H1 (cell line): ENCODE measurements around the gene ZNF425. TPM values are rescaled to one million over a fixed set of nuclear protein-coding genes. Genes with fewer than 3 reads are reported as not detected.

Experiments used
- CTCF ChIA-PET: fragments of 300-600 bp; sonication (Branson Sonifier 250); formaldehyde crosslinking; loops from one replicate; lab custom pipeline; 2021; ENCODE audit not compliant: partially characterized antibody; lab: Charles Lee
- POLR2A ChIA-PET: fragments of 300-600 bp; sonication (Branson Sonifier 250); formaldehyde crosslinking; loops from one replicate; lab custom pipeline; 2021; ENCODE audit warnings: inconsistent platforms; ENCODE audit not compliant: partially characterized antibody; lab: Charles Lee
- DNase-seq, 2 experiments: peaks; one replicate each; pipeline versions ENCODE4 v3.0.0 to v3.0.0-alpha.2; 2010 to 2022; ENCODE audit warnings: low spot score in 2 of 2, low read depth in 1 of 2, mixed read lengths in 1 of 2
- FAIRE-seq: peaks from 2 replicates; lab custom pipeline; 2011; peaks lifted over from hg19 to GRCh38; lab: Jason Lieb, UNC
- H2AFZ ChIP-seq: 2 replicates; pipeline ENCODE4 v1.8.1; 2012; ENCODE audit warnings: low read length, inconsistent platforms
- H2AK5ac ChIP-seq: 2 replicates; pipeline ENCODE4 v1.6.1; 2013; ENCODE audit warnings: low read depth, low read length
- H2BK120ac ChIP-seq: replicated peaks from 2 replicates; pipeline ENCODE3; 2013; ENCODE audit warnings: low read depth, low read length, inconsistent platforms
- H2BK12ac ChIP-seq: 2 replicates; pipeline ENCODE4 v1.6.1; 2013; ENCODE audit warnings: low read depth, low read length
- H2BK15ac ChIP-seq: 2 replicates; pipeline ENCODE4 v1.6.1; 2013; ENCODE audit warnings: low read length
- H2BK20ac ChIP-seq: 2 replicates; pipeline ENCODE4 v1.6.1; 2013; ENCODE audit warnings: low read length
- H2BK5ac ChIP-seq: 2 replicates; pipeline ENCODE4 v1.6.1; 2013; ENCODE audit warnings: low read depth, low read length
- H3K14ac ChIP-seq: 2 replicates; pipeline ENCODE4 v1.6.1; 2013; ENCODE audit warnings: inconsistent platforms; ENCODE audit not compliant: insufficient read length
- H3K18ac ChIP-seq: 2 replicates; pipeline ENCODE4 v1.6.1; 2013; ENCODE audit warnings: low read length; ENCODE audit errors: extremely low read depth
- H3K23ac ChIP-seq: 2 replicates; pipeline ENCODE4 v1.6.1; 2013; ENCODE audit warnings: inconsistent platforms; ENCODE audit not compliant: insufficient read length
- H3K23me2 ChIP-seq: 2 replicates; pipeline ENCODE4 v1.6.1; 2013; ENCODE audit warnings: low read depth, low read length
- H3K27ac ChIP-seq: 2 replicates; pipeline ENCODE4 v1.6.1; 2011; ENCODE audit warnings: low read depth, low read length, inconsistent platforms
- H3K27me3 ChIP-seq, 4 experiments: replicated peaks in 1 of 4; 1 replicate in 1 of 4; 2 replicates in 3 of 4; pipeline versions ENCODE4 v1.6.1 to v1.8.1; 2011 to 2013; ENCODE audit warnings: low read length in 3 of 4, mild to moderate bottlenecking in 3 of 4, inconsistent platforms in 2 of 4, mixed read lengths in 2 of 4, moderate library complexity in 1 of 4; ENCODE audit not compliant: control insufficient read depth in 3 of 4, insufficient read depth in 3 of 4; ENCODE audit errors: extremely low read depth in 1 of 4
- H3K36me3 ChIP-seq, 4 experiments: 2 replicates each; pipeline versions ENCODE4 v1.6.1 to v1.8.1; 2011 to 2013; ENCODE audit warnings: mild to moderate bottlenecking in 4 of 4, low read length in 3 of 4, moderate library complexity in 2 of 4, control low read depth in 1 of 4, inconsistent platforms in 1 of 4; ENCODE audit not compliant: insufficient read depth in 4 of 4, control insufficient read depth in 2 of 4
- H3K4ac ChIP-seq: replicated peaks from 2 replicates; pipeline ENCODE3; 2013; ENCODE audit warnings: low read length, low read depth, mixed read lengths, inconsistent platforms; ENCODE audit not compliant: insufficient read length
- H3K4me1 ChIP-seq, 4 experiments: replicated peaks in 1 of 4; 1 replicate in 1 of 4; 2 replicates in 3 of 4; pipeline versions ENCODE4 v1.6.1 to v1.8.1; 2011 to 2013; ENCODE audit warnings: low read length in 3 of 4, inconsistent platforms in 2 of 4, mixed read lengths in 1 of 4; ENCODE audit not compliant: insufficient read depth in 4 of 4, control insufficient read depth in 3 of 4
- H3K4me2 ChIP-seq, 2 experiments: 2 replicates each; pipeline versions ENCODE4 v1.6.1 to v1.8.1; 2011 to 2013; ENCODE audit warnings: low read depth in 2 of 2, low read length in 2 of 2, control low read depth in 1 of 2, inconsistent platforms in 1 of 2, mild to moderate bottlenecking in 1 of 2; ENCODE audit not compliant: insufficient read depth in 1 of 2
- H3K4me3 ChIP-seq, 4 experiments: fragments of 200-600, 300-600 bp in 1 of 4; sonication (generic), shearing (Covaris generic), sonication (Bioruptor Twin) in 1 of 4; 2 replicates each; pipeline versions ENCODE4 v1.5.1 to v1.8.1; 2011 to 2016; ENCODE audit warnings: low read length in 4 of 4, low read depth in 3 of 4, control low read depth in 2 of 4, inconsistent platforms in 2 of 4, mild to moderate bottlenecking in 2 of 4, mixed read lengths in 1 of 4, moderate library complexity in 1 of 4; ENCODE audit not compliant: insufficient read depth in 2 of 4; ENCODE audit errors: extremely low read depth in 1 of 4
- H3K56ac ChIP-seq: replicated peaks from 2 replicates; pipeline ENCODE3; 2013; ENCODE audit warnings: low read depth, mild to moderate bottlenecking, mixed read lengths, low read length, inconsistent platforms; ENCODE audit not compliant: insufficient read length
- H3K79me1 ChIP-seq: 2 replicates; pipeline ENCODE4 v1.6.1; 2013; ENCODE audit warnings: low read depth, low read length, control low read depth
- H3K79me2 ChIP-seq, 2 experiments: 2 replicates each; pipeline versions ENCODE4 v1.6.1 to v1.8.1; 2012 to 2013; ENCODE audit warnings: low read length in 2 of 2, mild to moderate bottlenecking in 2 of 2, inconsistent platforms in 1 of 2; ENCODE audit not compliant: insufficient read depth in 2 of 2, control insufficient read depth in 1 of 2
- H3K9ac ChIP-seq, 4 experiments: replicated peaks in 1 of 4; 1 replicate in 1 of 4; 2 replicates in 3 of 4; pipeline versions ENCODE4 v1.6.1 to v1.8.1; 2011 to 2013; ENCODE audit warnings: low read depth in 3 of 4, low read length in 3 of 4, control low read depth in 2 of 4, mild to moderate bottlenecking in 2 of 4, moderate library complexity in 2 of 4, inconsistent platforms in 1 of 4; ENCODE audit errors: extremely low read depth in 1 of 4
- H3K9me3 ChIP-seq, 2 experiments: 2 replicates each; pipeline versions ENCODE4 v1.6.1 to v1.8.1; 2012 to 2013; ENCODE audit warnings: mild to moderate bottlenecking in 2 of 2, moderate library complexity in 2 of 2, control low read depth in 1 of 2, inconsistent platforms in 1 of 2, low read depth in 1 of 2, low read length in 1 of 2, mixed read lengths in 1 of 2; ENCODE audit not compliant: insufficient read depth in 2 of 2
- H4K20me1 ChIP-seq, 2 experiments: replicated peaks in 1 of 2; 2 replicates each; pipeline versions ENCODE3 to v1.8.1; 2011 to 2013; ENCODE audit warnings: inconsistent platforms in 2 of 2, low read length in 2 of 2, mild to moderate bottlenecking in 1 of 2; ENCODE audit not compliant: insufficient read depth in 2 of 2, control insufficient read depth in 1 of 2
- H4K5ac ChIP-seq: 2 replicates; pipeline ENCODE4 v1.6.1; 2013; ENCODE audit warnings: low read length, low read depth, mixed read lengths, inconsistent platforms; ENCODE audit not compliant: insufficient read length
- H4K8ac ChIP-seq: 2 replicates; pipeline ENCODE4 v1.8.0; 2013; ENCODE audit warnings: mild to moderate bottlenecking, moderate library complexity, low read length, inconsistent platforms; ENCODE audit not compliant: insufficient read depth; ENCODE audit errors: extremely low read depth
- H4K91ac ChIP-seq: replicated peaks from 2 replicates; pipeline ENCODE3; 2013; ENCODE audit warnings: low read length, mixed read lengths, inconsistent platforms; ENCODE audit not compliant: insufficient read length
- EP300 ChIP-seq, 2 experiments: IDR thresholded peaks; 1 replicate in 1 of 2; 2 replicates in 1 of 2; pipeline ENCODE4 v1.6.1; 2011 to 2012; ENCODE audit warnings: low read depth in 2 of 2, low read length in 2 of 2, mild to moderate bottlenecking in 2 of 2, borderline replicate concordance in 1 of 2, inconsistent platforms in 1 of 2, moderate library complexity in 1 of 2
- SP1 ChIP-seq: IDR thresholded peaks from 2 replicates; pipeline ENCODE4 v1.6.1; 2011; ENCODE audit warnings: low read depth, low read length
- SP4 ChIP-seq: IDR thresholded peaks from 2 replicates; pipeline ENCODE4 v1.6.1; 2012; ENCODE audit warnings: low read length, inconsistent platforms
- SRF ChIP-seq: IDR thresholded peaks from 2 replicates; pipeline ENCODE4 v1.6.1; 2011; ENCODE audit warnings: mild to moderate bottlenecking, low read depth, low read length, moderate library complexity
- WGBS, 2 experiments: shearing (Covaris generic) in 1 of 2; methylation state at CpG; one replicate each; pipeline versions ENCODE4 v1.1.6 to v1.1.7; 2013 to 2015; ENCODE audit warnings: low lambda C conversion rate in 2 of 2, mixed read lengths in 2 of 2, inconsistent platforms in 1 of 2, low coverage in 1 of 2, missing lambda C conversion rate in 1 of 2; ENCODE audit not compliant: insufficient replicate concordance in 2 of 2, insufficient coverage in 1 of 2, insufficient read length in 1 of 2; ENCODE audit errors: extremely low coverage in 1 of 2, missing lambda C conversion rate in 1 of 2; 5-methylcytosine and 5-hydroxymethylcytosine counted together
- polyA plus RNA-seq, 7 experiments: library from polyadenylated mRNA; depleted of rRNA in 3 of 7; stranded (reverse) in 5 of 7; unstranded in 2 of 7; fragments of >200 nt in 5 of 7; fragments of 200-250 nt in 2 of 7; gene quantifications; 1 replicate in 5 of 7; 2 replicates in 1 of 7; 4 replicates in 1 of 7; pipeline versions ENCODE4 v1.2.1 to v1.2.3, GENCODE V29; 2011 to 2013; ENCODE audit warnings: missing spikeins in 2 of 7, mixed read lengths in 2 of 7
- total RNA-seq: library from RNA; stranded (reverse); fragmentation: NEBNext Ultra II Directional; extraction: Animal tissue kit (Norgen Biotek cat#: 25700); gene quantifications from 2 replicates; pipeline ENCODE4 v1.2.1, GENCODE V29; 2021

The ZNF425 gene
- total and polyA plus RNA-seq, 2 of the 8 experiments (the other 6 are each of a cell fraction or from before 2014, with no cell fraction given), result 3.4 to 6.1 TPM

DNA sequence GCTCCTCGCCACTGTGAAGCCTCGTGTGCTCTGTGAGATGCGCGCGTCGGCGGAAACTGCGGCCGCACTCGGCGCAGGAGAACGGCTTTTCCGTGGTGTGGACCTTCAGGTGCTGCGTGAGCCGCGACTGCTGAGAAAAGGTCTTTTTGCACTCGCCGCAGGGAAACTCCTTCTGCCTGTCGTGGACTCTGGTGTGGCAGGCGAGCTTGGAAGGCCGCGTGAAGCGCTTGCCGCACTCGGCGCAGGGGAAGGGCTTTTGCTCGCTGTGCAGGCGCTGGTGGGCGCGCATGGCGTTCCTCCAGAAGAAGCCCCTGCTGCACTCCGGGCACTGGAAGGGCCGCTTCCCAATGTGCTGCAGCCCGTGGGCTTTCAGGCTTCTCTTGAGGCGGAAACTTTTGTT, 21.9 kb downstream of the ZNF425 start:
- H3K36me3 ChIP-seq, result peaks cover 0 to 3% (median 0%) of the 10 kb centered on the region in 4 experiments; a peak in 1 of 8 replicates
- no peak overlapping the region for H2AFZ ChIP-seq
- no peak overlapping the region for H3K14ac ChIP-seq
- no peaks in the 10 kb centered on the region for H4K20me1 ChIP-seq
- H3K23ac ChIP-seq, result no peak overlapping the region
- H2AK5ac ChIP-seq, result no peak overlapping the region
- H3K27me3 ChIP-seq, result no peaks in the 10 kb centered on the region
- H3K4me2 ChIP-seq, result no peak overlapping the region
- CTCF ChIA-PET, result interaction anchor here (0.9 to 4.1 kb wide), 6 partner anchors 10 to 149 kb away, joined by 3 to 23 read pairs (median 4); partner anchors contain the start of gene ZNF425
- POLR2A ChIA-PET, result interaction anchor here (1.1 to 1.3 kb wide), 3 partner anchors 21 to 65 kb away, joined by 3 to 4 read pairs (median 3); no protein-coding TSS in a partner anchor
- no peak overlapping the region for H4K91ac ChIP-seq
- no peaks in the 10 kb centered on the region for H3K79me1 ChIP-seq
- H3K4me3 ChIP-seq, result no peak overlapping the region
- no peak overlapping the region for H3K56ac ChIP-seq
- H3K4ac ChIP-seq, result no peak overlapping the region
- H3K4me1 ChIP-seq, result no peaks in the 10 kb centered on the region
- H4K8ac ChIP-seq, result no peak overlapping the region; the same call in 1 of the 2 replicates
- H2BK12ac ChIP-seq, result no peak overlapping the region
- H2BK20ac ChIP-seq, result no peak overlapping the region
- H2BK15ac ChIP-seq, result 0 out of 2 replicates have a peak overlapping the region, but pooled peaks have one; percentile 16
- H3K18ac ChIP-seq, result no peak overlapping the region
- H3K9me3 ChIP-seq, result no peaks in the 10 kb centered on the region
- 95% methylated on average over 34 of the region's 35 CpGs; no CpG with 5 or more reads in 1 of the 2 experiments for WGBS, 2 experiments
- H3K9ac ChIP-seq, result no peak overlapping the region
- TF ChIP-seq SP4 (no peak), EP300 (IDR thresholded peaks at IDR 0.05; ENCODE audit: borderline replicate concordance in 1 of 2, low read depth in 2 of 2, low read length in 2 of 2) (no peak), SP1 (no peak), SRF (no peak)
- no peak overlapping the region for H4K5ac ChIP-seq
- H2BK5ac ChIP-seq, result no peak overlapping the region
- FAIRE-seq, result no peak
- no peak overlapping the region for H2BK120ac ChIP-seq
- no peaks in the 10 kb centered on the region for H3K79me2 ChIP-seq
- no peak overlapping the region for H3K27ac ChIP-seq
- H3K23me2 ChIP-seq, result no peaks in the 10 kb centered on the region
- DNase-seq, result no peak
